HG03439 (cell line): ENCODE measurements around the gene IFTAP.
A peak's percentile ranks its signal among the peaks of the same experiment; 100 is the strongest.

Source experiments
- ATAC-seq: cut with Tn5 transposase; IDR thresholded peaks from one replicate; pipeline ENCODE4 v1.9.1; 2021; ENCODE audit warnings: mild to moderate bottlenecking, moderate library complexity; ENCODE audit not compliant: unreplicated experiment

Gene IFTAP

GRCh38 chr11:36596880-36597279 is 2.6 kb downstream of the IFTAP start:
- ATAC-seq, result no peak

GRCh38 chr11:36598051-36598450 is 3.7 kb downstream of the IFTAP start, which contains the start of gene RAG2:
RAG2 (minus strand) TSS chr11:36598236; CDS start chr11:36594168, 4,068 bp downstream.
- ATAC-seq, result no peak

- ATAC-seq, result no peak
Observed at GRCh38 chr11:36600180-36600579, 5.9 kb downstream of the IFTAP start.

- no peak for ATAC-seq
Observed at GRCh38 chr11:36601155-36601554, 6.9 kb downstream of the IFTAP start.

- ATAC-seq, result no peak
Observed at GRCh38 chr11:36602135-36602534, 7.8 kb downstream of the IFTAP start.

DNA sequence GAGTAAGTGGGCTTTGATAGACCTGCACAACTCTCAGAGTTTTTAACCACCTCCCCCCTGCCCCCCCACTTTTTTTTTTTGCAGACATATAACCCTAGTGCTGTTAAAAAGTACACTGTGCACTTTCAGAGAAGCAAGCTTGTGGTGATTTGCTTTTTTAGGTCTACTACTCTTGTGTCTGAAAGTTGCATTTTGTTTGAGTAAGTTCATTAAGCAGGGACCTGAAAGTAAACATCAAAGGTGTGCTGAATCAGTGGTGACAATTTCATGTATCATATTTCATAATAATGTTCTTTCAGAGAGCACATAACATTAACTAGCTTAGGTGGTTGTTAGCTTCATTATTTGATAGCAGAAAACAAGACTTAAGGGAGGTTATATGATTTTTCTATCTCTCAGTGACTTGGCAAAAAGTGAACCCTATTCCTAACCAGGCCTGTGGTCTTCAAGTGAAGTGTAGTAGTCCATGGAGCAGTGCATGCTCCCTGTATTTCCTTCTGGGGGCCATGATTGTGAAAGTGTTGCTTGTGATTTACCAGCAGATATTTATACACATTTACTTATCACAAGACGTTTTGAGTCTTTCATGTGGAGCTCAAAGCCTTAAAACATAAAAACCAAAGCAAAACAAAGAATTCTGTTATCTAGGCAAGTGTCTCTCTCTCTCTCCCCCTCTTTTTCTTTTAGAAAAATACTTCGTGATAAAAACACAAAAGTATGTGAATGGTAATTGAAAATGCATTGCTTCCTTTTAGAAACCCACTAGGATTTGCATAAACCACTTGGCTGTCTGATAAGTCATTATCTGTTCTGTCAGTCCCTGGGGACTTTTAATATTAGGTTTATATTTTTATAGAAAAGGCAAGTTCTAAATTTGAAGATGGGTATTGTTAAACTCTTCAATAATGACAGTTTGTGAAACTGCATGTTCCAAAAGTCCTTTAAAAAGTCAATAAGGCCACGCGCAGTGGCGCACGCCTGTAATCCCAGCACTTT is 11.2 kb downstream of the IFTAP start:
- ATAC-seq, result peak; percentile 76

DNA sequence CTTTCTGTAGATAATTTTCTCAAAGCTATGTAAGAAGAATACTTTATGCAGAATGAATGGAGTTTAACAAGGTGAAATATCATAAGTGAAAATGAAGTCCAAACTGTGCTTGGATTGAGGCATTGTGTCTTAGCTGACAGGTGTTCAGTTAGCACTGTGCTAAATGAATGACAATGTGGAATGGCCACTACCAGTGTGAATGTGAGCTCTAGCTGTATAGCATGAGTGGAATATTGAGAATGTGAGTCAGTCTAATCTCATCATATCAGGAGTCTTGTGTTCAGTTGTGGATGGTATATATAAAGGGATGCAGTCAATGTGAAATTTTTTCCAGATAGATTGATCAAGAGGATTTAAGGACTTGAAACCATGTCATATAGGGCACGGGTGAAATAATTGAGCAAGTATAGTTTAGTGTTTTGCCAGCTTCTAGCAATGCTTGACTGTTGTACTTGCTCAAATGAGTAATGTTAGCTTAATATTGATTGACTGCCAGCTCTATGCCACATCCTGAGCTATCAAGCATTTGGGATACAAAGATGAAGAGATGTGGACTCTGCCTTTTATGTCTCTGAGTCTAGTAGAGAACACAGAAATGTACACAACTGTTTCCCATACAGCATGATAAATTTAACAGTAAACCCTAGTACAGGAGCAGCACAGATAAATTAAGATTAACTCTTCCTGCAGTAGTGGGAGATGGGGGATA is 14.3 kb downstream of the IFTAP start:
- ATAC-seq, result no peak

DNA sequence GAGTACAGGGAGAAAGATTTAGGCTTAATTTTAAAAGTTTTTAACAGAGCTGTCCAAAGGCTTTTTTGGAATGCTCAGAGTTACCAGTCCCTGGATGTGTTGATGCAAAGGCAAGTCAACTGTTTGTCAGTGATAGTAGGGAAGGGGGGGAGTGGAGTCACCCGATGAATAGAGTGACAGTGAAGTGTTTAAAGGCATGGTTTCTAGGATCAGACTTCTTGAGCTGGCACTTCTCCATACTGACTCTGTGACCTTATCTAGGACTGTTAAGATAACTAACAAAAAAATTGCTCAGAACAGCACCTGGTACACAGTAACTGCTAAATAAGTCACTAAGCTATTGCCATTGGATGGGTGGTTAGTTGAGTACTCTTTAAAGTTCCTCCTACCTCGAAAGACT is 15.1 kb downstream of the IFTAP start:
- ATAC-seq, result no peak

- ATAC-seq, result no peak
Observed at GRCh38 chr11:36615826-36616225, 21.5 kb downstream of the IFTAP start.

DNA sequence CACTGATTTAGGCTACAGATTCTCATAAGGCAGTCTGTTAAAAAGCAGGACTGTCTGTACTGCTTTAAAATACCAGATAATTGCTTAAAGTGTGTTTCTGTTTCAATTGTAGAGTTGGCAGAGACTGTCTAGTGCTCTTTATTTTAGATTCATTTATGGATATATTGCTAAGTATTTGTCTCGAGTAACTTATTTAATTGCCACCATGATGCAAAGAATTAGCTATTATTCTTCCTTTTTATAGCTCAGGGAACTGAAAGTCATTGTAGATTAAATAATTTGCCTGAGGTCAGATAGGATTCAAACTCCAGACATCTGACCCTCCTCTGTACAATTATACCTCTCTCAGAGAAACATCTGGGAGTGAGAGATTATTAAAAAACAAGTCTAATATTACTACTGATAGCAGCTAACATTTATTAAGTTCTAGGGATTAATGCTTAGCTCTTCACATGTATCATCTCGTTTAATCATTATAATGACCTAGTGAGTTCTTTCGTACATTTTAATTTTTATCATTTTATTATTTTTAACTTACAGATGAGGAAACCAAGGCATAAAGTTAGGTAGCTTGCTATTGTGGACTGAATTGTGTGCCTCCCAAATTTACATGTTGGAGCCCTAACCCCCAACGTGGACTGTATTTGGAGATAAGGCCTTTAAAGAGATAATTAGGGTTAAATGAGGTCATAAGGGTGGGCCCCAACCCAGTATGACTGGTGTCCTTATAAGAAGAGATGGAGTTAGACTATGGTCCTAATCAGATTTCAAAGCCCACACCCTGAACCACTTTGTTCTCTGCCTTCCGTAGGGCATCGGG is 23.5 kb downstream of the IFTAP start:
- ATAC-seq, result no peak

- no peak for ATAC-seq
Observed at GRCh38 chr11:36618363-36619047, 24.2 kb downstream of the IFTAP start.

- ATAC-seq, result no peak
Observed at GRCh38 chr11:36619502-36619901, 25.2 kb downstream of the IFTAP start.

GRCh38 chr11:36620246-36620645 is 25.9 kb downstream of the IFTAP start:
- no peak for ATAC-seq

- ATAC-seq, result peak; percentile 65
Observed at GRCh38 chr11:36622431-36623136, 28.3 kb downstream of the IFTAP start.

DNA sequence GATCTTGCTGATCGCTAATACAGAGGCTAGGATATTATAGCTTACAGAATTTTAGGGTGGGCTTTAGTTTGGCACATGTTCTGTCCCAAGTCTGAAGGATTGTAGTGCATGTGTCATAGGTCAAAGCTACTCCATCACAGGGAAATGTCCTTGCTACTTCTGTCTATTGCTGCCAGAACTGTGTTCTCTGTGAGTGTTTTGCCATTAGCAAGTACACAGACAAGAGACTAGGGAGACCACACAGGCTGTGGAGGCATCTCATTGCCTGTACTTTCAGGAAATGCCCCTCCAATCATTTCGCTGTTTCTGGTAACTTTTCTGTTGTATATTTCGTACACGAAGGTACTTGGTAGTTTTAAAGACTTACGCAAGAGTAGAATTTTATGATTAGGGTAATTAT is 29.2 kb downstream of the IFTAP start:
- no peak for ATAC-seq

GRCh38 chr11:36627006-36627405 is 32.7 kb downstream of the IFTAP start:
- ATAC-seq, result no peak

DNA sequence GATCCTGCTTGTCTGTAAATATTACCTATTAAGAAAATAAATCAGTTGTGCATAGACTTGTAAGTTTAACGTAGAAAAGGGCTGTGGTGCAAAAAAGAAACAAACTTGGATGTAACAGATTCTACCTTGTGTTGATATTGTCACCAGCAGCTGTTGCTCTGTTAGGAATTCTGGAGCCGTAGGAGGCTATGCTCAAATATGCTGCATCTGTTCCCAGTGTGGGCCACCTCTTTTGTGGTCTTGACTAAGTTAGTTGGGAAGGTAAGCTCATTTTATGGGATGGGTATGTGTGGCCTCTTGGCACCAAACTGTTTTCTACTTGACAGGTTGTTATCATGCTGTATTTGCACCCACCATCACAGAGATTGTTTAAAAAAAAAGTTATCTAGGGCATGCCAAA is 33.2 kb downstream of the IFTAP start:
- no peak for ATAC-seq

GRCh38 chr11:36628141-36628540 is 33.8 kb downstream of the IFTAP start:
- no peak for ATAC-seq

- ATAC-seq, result no peak
Observed at GRCh38 chr11:36628765-36629244, 34.5 kb downstream of the IFTAP start.

GRCh38 chr11:36631774-36632173 is 37.5 kb downstream of the IFTAP start:
- ATAC-seq, result peak; percentile 67
